Smooth muscle cell (in vitro differentiated cells): ENCODE data around the gene CYP4V2. TPM values are rescaled to one million over a fixed set of nuclear protein-coding genes. Genes with fewer than 3 reads are reported as not detected.

ENCODE experiments used
- DNase-seq: peaks from one replicate; lab custom pipeline; 2025; ENCODE audit not compliant: unreplicated experiment; lab: John Stamatoyannopoulos, UW
- H2AFZ ChIP-seq: fragments of 200-600 bp; sonication (generic); 2 replicates; pipeline ENCODE4 v1.6.0; 2016; ENCODE audit warnings: antibody characterized with exemption, low read depth, mild to moderate bottlenecking
- H3F3A ChIP-seq: fragments of 200-600 bp; sonication (generic); 2 replicates; pipeline ENCODE4 v1.6.0; 2017; ENCODE audit warnings: antibody characterized with exemption, low read depth
- H3K27ac ChIP-seq: fragments of 200-600 bp; sonication (generic); 2 replicates; pipeline ENCODE4 v1.5.1; 2016; ENCODE audit warnings: low read depth, mild to moderate bottlenecking
- H3K27me3 ChIP-seq: fragments of 200-600 bp; sonication (generic); 2 replicates; pipeline ENCODE4 v1.6.1; 2016; ENCODE audit warnings: low read depth, mild to moderate bottlenecking
- H3K36me3 ChIP-seq: fragments of 200-600 bp; sonication (generic); 2 replicates; pipeline ENCODE4 v1.5.1; 2016; ENCODE audit warnings: low read depth
- H3K4me1 ChIP-seq: fragments of 200-600 bp; sonication (generic); 2 replicates; pipeline ENCODE4 v1.5.1; 2016; ENCODE audit warnings: low read depth
- H3K4me2 ChIP-seq: fragments of 200-600 bp; sonication (generic); 2 replicates; pipeline ENCODE4 v1.6.0; 2016; ENCODE audit warnings: mild to moderate bottlenecking
- H3K4me3 ChIP-seq: fragments of 200-600 bp; sonication (generic); 2 replicates; pipeline ENCODE4 v1.5.1; 2016; ENCODE audit warnings: mild to moderate bottlenecking
- H3K79me2 ChIP-seq: fragments of 200-600 bp; sonication (generic); 2 replicates; pipeline ENCODE4 v1.6.0; 2016; ENCODE audit warnings: low read depth, mild to moderate bottlenecking
- H3K9ac ChIP-seq: fragments of 200-600 bp; sonication (generic); 2 replicates; pipeline ENCODE4 v1.6.0; 2016; ENCODE audit warnings: low read depth
- H3K9me3 ChIP-seq: fragments of 200-600 bp; sonication (generic); replicated peaks from 2 replicates; pipeline ENCODE4 v1.5.1; 2016; ENCODE audit warnings: low read depth
- H4K20me1 ChIP-seq: fragments of 200-600 bp; sonication (generic); 2 replicates; pipeline ENCODE4 v1.6.0; 2016; ENCODE audit warnings: low read depth
- WGBS: methylation state at CpG from one replicate; pipeline ENCODE4 v1.1.7; 2016; ENCODE audit warnings: low lambda C conversion rate; 5-methylcytosine and 5-hydroxymethylcytosine counted together
- polyA plus RNA-seq: library from polyadenylated mRNA; unstranded; fragments of >200 nt; fragmentation: Nextera tagmentation; extraction: Ambion mirVana; gene quantifications from 2 replicates; pipeline ENCODE4 v1.2.1, GENCODE V29; 2016
- total RNA-seq: library from RNA; depleted of rRNA; stranded (reverse); fragments of >200 nt; gene quantifications from 2 replicates; pipeline ENCODE4 v1.2.3, GENCODE V29; 2014
- TF ChIP-seq, protein P1 (sequence below): fragments of 200-600 bp; sonication (generic); IDR thresholded peaks from 2 replicates; pipeline ENCODE4 v1.5.1; 2017; ENCODE audit warnings: borderline replicate concordance, mild to moderate bottlenecking, antibody characterized with exemption; ENCODE audit not compliant: insufficient read depth, poor library complexity, severe bottlenecking

CYP4V2 gene
- total and polyA plus RNA-seq, 2 experiments from 2014 or later: 0.42 to 3.4 TPM

DNA sequence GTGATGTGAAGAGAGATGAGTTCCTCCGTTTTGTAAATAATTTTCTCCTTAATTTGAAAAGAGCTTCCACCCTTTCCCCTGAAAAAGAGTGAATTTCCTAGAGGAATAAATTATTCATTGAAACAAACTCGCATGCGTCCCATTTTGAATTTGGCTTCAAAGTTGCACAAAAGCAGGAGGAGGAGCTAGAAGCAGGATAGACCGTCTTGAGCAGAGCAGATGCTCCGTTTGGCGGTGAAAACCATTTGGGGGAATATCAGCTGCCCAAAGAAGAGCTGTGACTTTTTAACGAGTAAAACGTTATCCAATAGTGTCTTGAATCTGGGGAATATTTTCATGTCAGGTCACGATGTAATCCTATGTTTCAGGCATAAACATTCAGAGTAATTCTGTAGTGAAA, 44.9 kb upstream of the CYP4V2 start:
- H3K4me1 ChIP-seq: no peaks in the 10 kb centered on the region
- no peak overlapping the region for H3K9ac ChIP-seq
- DNase-seq: no peak
- H3K27ac ChIP-seq: no peak overlapping the region
- no peaks in the 10 kb centered on the region for H3K36me3 ChIP-seq
- H3K4me2 ChIP-seq: no peak overlapping the region
- no peaks in the 10 kb centered on the region for H3K79me2 ChIP-seq
- H3F3A ChIP-seq: peaks cover 7% of the 10 kb centered on the region
- H3K9me3 ChIP-seq: no peaks in the 10 kb centered on the region
- no peak overlapping the region for H2AFZ ChIP-seq
- no peaks in the 10 kb centered on the region for H4K20me1 ChIP-seq
- WGBS: 83% methylated on average over 9 of the region's 9 CpGs
- TF ChIP-seq, protein P1, sequence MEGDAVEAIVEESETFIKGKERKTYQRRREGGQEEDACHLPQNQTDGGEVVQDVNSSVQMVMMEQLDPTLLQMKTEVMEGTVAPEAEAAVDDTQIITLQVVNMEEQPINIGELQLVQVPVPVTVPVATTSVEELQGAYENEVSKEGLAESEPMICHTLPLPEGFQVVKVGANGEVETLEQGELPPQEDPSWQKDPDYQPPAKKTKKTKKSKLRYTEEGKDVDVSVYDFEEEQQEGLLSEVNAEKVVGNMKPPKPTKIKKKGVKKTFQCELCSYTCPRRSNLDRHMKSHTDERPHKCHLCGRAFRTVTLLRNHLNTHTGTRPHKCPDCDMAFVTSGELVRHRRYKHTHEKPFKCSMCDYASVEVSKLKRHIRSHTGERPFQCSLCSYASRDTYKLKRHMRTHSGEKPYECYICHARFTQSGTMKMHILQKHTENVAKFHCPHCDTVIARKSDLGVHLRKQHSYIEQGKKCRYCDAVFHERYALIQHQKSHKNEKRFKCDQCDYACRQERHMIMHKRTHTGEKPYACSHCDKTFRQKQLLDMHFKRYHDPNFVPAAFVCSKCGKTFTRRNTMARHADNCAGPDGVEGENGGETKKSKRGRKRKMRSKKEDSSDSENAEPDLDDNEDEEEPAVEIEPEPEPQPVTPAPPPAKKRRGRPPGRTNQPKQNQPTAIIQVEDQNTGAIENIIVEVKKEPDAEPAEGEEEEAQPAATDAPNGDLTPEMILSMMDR: no peak
- peaks cover 4% of the 10 kb centered on the region for H3K27me3 ChIP-seq
- no peak overlapping the region for H3K4me3 ChIP-seq

DNA sequence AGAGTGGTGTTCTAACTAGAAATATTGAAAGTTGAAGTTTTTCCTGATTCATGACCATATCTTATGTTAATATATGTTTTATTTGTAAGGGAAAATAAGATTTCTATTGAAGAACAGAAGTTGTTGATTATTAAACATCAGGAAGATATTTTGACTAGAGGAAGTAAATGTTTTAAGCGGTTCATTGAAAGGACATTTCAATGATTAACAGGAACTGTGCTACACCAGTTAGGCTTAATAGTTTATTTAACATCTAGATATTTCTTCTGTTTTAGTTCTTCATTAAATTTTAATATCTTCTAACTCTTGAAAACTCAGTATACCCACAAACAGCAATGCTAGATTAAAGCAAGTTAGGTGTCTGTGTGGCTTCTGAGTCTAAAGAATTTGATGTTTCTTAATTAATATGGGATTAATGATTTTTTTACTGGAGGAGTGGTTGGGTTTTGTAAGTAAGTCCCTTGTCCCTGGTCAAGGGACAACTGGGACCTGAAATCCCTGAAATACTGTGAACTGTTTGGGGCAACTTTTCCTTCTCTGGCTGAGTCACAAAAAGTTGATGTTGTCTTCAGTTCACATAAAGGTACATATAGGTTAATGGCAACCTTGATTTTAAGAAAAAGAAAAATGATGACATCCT, 42.9 kb upstream of the CYP4V2 start:
- no peak for DNase-seq
- Histone ChIP-seq H3K9me3 (no peaks in the 10 kb centered on the region), H3K36me3 (no peaks in the 10 kb centered on the region), H3K27me3 (peaks cover 4% of the 10 kb centered on the region), H3F3A (peaks cover 7% of the 10 kb centered on the region), H3K4me1 (no peaks in the 10 kb centered on the region), H2AFZ (no peak overlapping the region), H3K27ac (no peak overlapping the region), H3K9ac (no peak overlapping the region), H3K4me3 (no peak overlapping the region), H3K4me2 (no peak overlapping the region), H3K79me2 (no peaks in the 10 kb centered on the region), H4K20me1 (no peaks in the 10 kb centered on the region)
- 100% methylated on average over 1 of the region's 1 CpG for WGBS
- TF ChIP-seq, protein P1: no peak

DNA sequence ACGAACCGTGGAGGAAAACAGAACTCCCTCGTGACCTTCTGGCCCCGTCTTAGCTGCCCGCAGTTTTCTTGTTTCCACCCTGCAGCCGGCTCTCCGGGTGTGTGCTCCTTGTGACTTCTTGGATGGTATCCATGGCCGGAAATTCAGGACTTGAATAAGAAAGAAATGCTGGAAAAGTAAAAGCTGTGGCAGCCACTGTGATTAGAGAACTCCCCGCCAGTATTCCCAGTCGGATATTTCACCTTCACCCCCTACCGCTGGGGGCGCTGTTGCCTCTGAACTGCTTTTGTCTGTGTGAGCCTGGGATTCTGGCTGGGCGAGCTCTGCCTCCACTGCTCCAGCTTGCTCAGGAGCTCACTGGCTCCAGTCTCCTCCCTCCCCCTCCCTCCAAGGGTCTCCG, 41.5 kb upstream of the CYP4V2 start:
- no peak overlapping the region for H2AFZ ChIP-seq
- H3K79me2 ChIP-seq: no peaks in the 10 kb centered on the region
- H3K27me3 ChIP-seq: peaks cover 4% of the 10 kb centered on the region
- no peaks in the 10 kb centered on the region for H3K9me3 ChIP-seq
- DNase-seq: no peak
- H3K36me3 ChIP-seq: no peaks in the 10 kb centered on the region
- H3K9ac ChIP-seq: no peak overlapping the region
- no peaks in the 10 kb centered on the region for H4K20me1 ChIP-seq
- TF ChIP-seq, protein P1: peak; percentile 73
- no peak overlapping the region for H3K4me2 ChIP-seq
- H3K4me1 ChIP-seq: no peaks in the 10 kb centered on the region
- H3K27ac ChIP-seq: no peak overlapping the region
- WGBS: 55% methylated on average over 14 of the region's 14 CpGs
- H3F3A ChIP-seq: peaks cover 7% of the 10 kb centered on the region
- no peak overlapping the region for H3K4me3 ChIP-seq

GRCh38 chr4:186150926-186151325, 40.4 kb upstream of the CYP4V2 start:
- Histone ChIP-seq H3K36me3 (no peaks in the 10 kb centered on the region), H3K27me3 (peaks cover 4% of the 10 kb centered on the region), H3K9me3 (no peaks in the 10 kb centered on the region), H3K4me3 (no peak overlapping the region), H3K79me2 (no peaks in the 10 kb centered on the region), H3K27ac (no peak overlapping the region), H3K9ac (no peak overlapping the region), H3K4me2 (no peak overlapping the region), H3F3A (peaks cover 7% of the 10 kb centered on the region), H4K20me1 (no peaks in the 10 kb centered on the region), H2AFZ (no peak overlapping the region), H3K4me1 (no peaks in the 10 kb centered on the region)
- TF ChIP-seq, protein P1: no peak
- WGBS: 97% methylated on average over 13 of the region's 13 CpGs
- DNase-seq: no peak
